B cell (primary cell): Measurements from ENCODE around the gene CACHD1.

Source experiments
- CTCF ChIP-seq: fragments of 200-600 bp; IDR thresholded peaks from one replicate; pipeline ENCODE4 v1.8.0; 2022; ENCODE audit warnings: antibody characterized with exemption, mild to moderate bottlenecking
- EZH2 ChIP-seq: IDR thresholded peaks from 2 replicates; pipeline ENCODE4 v1.6.1; 2012; ENCODE audit warnings: borderline replicate concordance, low read depth, mild to moderate bottlenecking, moderate library complexity, low read length; ENCODE audit not compliant: insufficient read depth, poor library complexity, severe bottlenecking

GRCh38 chr1:64701886-64702285, 232.0 kb downstream of the CACHD1 start:
- no peak for TF ChIP-seq CTCF
- TF ChIP-seq EZH2: no peak
